Aorta (tissue), 5 donors: ENCODE measurements around the gene MBOAT7. TPM values are rescaled to one million over a fixed set of nuclear protein-coding genes. Genes with fewer than 3 reads are reported as not detected.

Source experiments
- ATAC-seq: fragments of 200-7000 bp; cut with Tn5 transposase; one replicate; pipeline ENCODE4 v1.9.1; 2022; ENCODE audit warnings: moderate library complexity; ENCODE audit not compliant: low FRiP score
- DNase-seq, 2 donors: peaks; one replicate each; pipeline ENCODE4 v3.0.0-alpha.2; 2020
- H3K27ac ChIP-seq, 2 donors: one replicate each; pipeline ENCODE4 v1.5.1; 2013; ENCODE audit warnings: low read length in 2 of 2, mild to moderate bottlenecking in 2 of 2, moderate library complexity in 2 of 2, control low read depth in 1 of 2, inconsistent platforms in 1 of 2, low read depth in 1 of 2
- H3K27me3 ChIP-seq, 2 donors: one replicate each; pipeline ENCODE4 v1.6.1; 2013; ENCODE audit warnings: control low read depth in 1 of 2, low read length in 1 of 2, mild to moderate bottlenecking in 1 of 2, moderate library complexity in 1 of 2; ENCODE audit not compliant: insufficient read depth in 2 of 2, control insufficient read depth in 1 of 2
- H3K36me3 ChIP-seq, 2 donors: one replicate each; pipeline ENCODE4 v1.6.1; 2013; ENCODE audit warnings: control low read depth in 1 of 2, low read length in 1 of 2, mild to moderate bottlenecking in 1 of 2; ENCODE audit not compliant: insufficient read depth in 2 of 2, control insufficient read depth in 1 of 2
- H3K4me1 ChIP-seq, 2 donors: one replicate each; pipeline ENCODE4 v1.6.1; 2013; ENCODE audit warnings: low read length in 2 of 2, control low read depth in 1 of 2, mild to moderate bottlenecking in 1 of 2, moderate library complexity in 1 of 2; ENCODE audit not compliant: insufficient read depth in 2 of 2, control insufficient read depth in 1 of 2
- H3K4me3 ChIP-seq, 2 donors: one replicate each; pipeline ENCODE4 v1.5.1; 2013; ENCODE audit warnings: low read length in 2 of 2, control low read depth in 1 of 2, mild to moderate bottlenecking in 1 of 2
- H3K9me3 ChIP-seq: one replicate; pipeline ENCODE4 v1.6.1; 2013; ENCODE audit warnings: mild to moderate bottlenecking, low read length; ENCODE audit not compliant: control insufficient read depth
- WGBS, 2 donors: extraction: QIAGEN DNeasy Blood & Tissue Kit; methylation state at CpG; one replicate each; pipeline ENCODE4 v1.1.7; 2013; 5-methylcytosine and 5-hydroxymethylcytosine counted together
- intact Hi-C, 2 donors: fragments of 100-400 bp; cut with DNase I; formaldehyde crosslinking; loops; one replicate each; pipeline versions ENCODE4 v1.14.2 to v1.15.0; 2022
- polyA plus RNA-seq, 2 donors: library from polyadenylated mRNA; stranded (reverse); fragments of 200-250 nt; gene quantifications; one replicate each; pipeline ENCODE4 v1.2.3, GENCODE V29; 2013
- total RNA-seq, 2 donors: library from RNA; stranded (reverse); fragmentation: NEBNext Ultra II Directional; extraction: Animal tissue kit (Norgen Biotek cat#: 25700); gene quantifications; one replicate each; pipeline ENCODE4 v1.2.1, GENCODE V29; 2021
- donor health status: healthy with polysubstance abuse.
- donor health status: Bipolar disorder and iron deficiency.
- donor health status: DM: no; HTN: no; CAD: no.
- donor health status: DM: no; HTN: no; CAD: no.
- donor health status: DM: yes; HTN: yes; CAD: no.

The MBOAT7 gene
- total and polyA plus RNA-seq, 4 donors = 11.9 to 40.7 (median 26.7) TPM

GRCh38 chr19:54165222-54165621, 24.2 kb downstream of the MBOAT7 start:
- ATAC-seq = no peak
- intact Hi-C loops = loop anchor here in 1 of 2 donors (5.0 kb wide), 1 partner anchor 37 kb away; the partner anchor contains the start of gene RPS9

GRCh38 chr19:54164369-54165068, 24.9 kb downstream of the MBOAT7 start:
- Histone ChIP-seq H3K27me3 (no peaks in the 10 kb centered on the region), H3K9me3 (no peaks in the 10 kb centered on the region), H3K4me3 (no peak overlapping the region), H3K36me3 (no peaks in the 10 kb centered on the region), H3K27ac (no peak overlapping the region), H3K4me1 (no peaks in the 10 kb centered on the region)
- intact Hi-C loops = loop anchor here in 1 of 2 donors (5.0 kb wide), 1 partner anchor 38 kb away; the partner anchor contains the start of gene RPS9
- 7 to 11% methylated on average over 35 to 37 of the region's 37 CpGs for WGBS, 2 donors
- peak in 1 of 2 donors; percentile 86 for DNase-seq
- ATAC-seq = no peak

More at GRCh38 chr19:54165222-54165621, 24.2 kb downstream of the MBOAT7 start:
- no peaks in the 10 kb centered on the region for H3K36me3 ChIP-seq
- H3K27ac ChIP-seq = no peak overlapping the region
- DNase-seq = no peak
- H3K4me1 ChIP-seq = no peaks in the 10 kb centered on the region
- no peak overlapping the region for H3K4me3 ChIP-seq
- H3K27me3 ChIP-seq = no peaks in the 10 kb centered on the region
- 91 to 92% methylated on average over 25 of the region's 25 CpGs for WGBS, 2 donors
- H3K9me3 ChIP-seq = no peaks in the 10 kb centered on the region

- H3K4me3 ChIP-seq = no peak overlapping the region
- H3K27me3 ChIP-seq = no peaks in the 10 kb centered on the region
- no peak overlapping the region for H3K27ac ChIP-seq
- intact Hi-C loops = no loop called here
- DNase-seq (no peak), ATAC-seq (no peak)
- no peaks in the 10 kb centered on the region for H3K9me3 ChIP-seq
- H3K4me1 ChIP-seq = no peaks in the 10 kb centered on the region
- 71 to 77% methylated on average over 14 of the region's 14 CpGs for WGBS, 2 donors
- H3K36me3 ChIP-seq = no peaks in the 10 kb centered on the region
Observed at GRCh38 chr19:54162884-54163283, 26.5 kb downstream of the MBOAT7 start.

GRCh38 chr19:54162241-54162805, 27.1 kb downstream of the MBOAT7 start:
- Histone ChIP-seq H3K36me3 (no peaks in the 10 kb centered on the region), H3K4me1 (no peaks in the 10 kb centered on the region), H3K9me3 (no peaks in the 10 kb centered on the region), H3K4me3 (no peak overlapping the region), H3K27me3 (no peaks in the 10 kb centered on the region), H3K27ac (no peak overlapping the region)
- intact Hi-C loops = no loop called here
- peak; percentile 89 to 91 for DNase-seq
- peak; percentile 40 for ATAC-seq
- 7 to 10% methylated on average over 28 to 35 of the region's 35 CpGs for WGBS, 2 donors

GRCh38 chr19:54160854-54161253, 28.5 kb downstream of the MBOAT7 start:
- intact Hi-C loops = no loop called here
- Histone ChIP-seq H3K36me3 (peaks cover 0 to 1% of the 10 kb centered on the region in 2 donors), H3K4me3 (no peak overlapping the region), H3K27me3 (no peaks in the 10 kb centered on the region), H3K9me3 (no peaks in the 10 kb centered on the region), H3K27ac (no peak overlapping the region), H3K4me1 (no peaks in the 10 kb centered on the region)
- 28 to 46% methylated on average over 13 of the region's 13 CpGs for WGBS, 2 donors
- no peak for ATAC-seq
- DNase-seq = no peak

- Histone ChIP-seq H3K27ac (peak overlapping the region in 1 of 2 donors; percentile 66), H3K4me1 (no peaks in the 10 kb centered on the region), H3K9me3 (no peaks in the 10 kb centered on the region), H3K36me3 (peaks cover 0 to 1% of the 10 kb centered on the region in 2 donors), H3K4me3 (peak overlapping the region; percentile 5 to 51), H3K27me3 (no peaks in the 10 kb centered on the region)
- ATAC-seq (no peak), DNase-seq (no peak)
- intact Hi-C loops = no loop called here
- 1% methylated on average over 28 of the region's 28 CpGs for WGBS, 2 donors
Observed at GRCh38 chr19:54160182-54160811, 29.1 kb downstream of the MBOAT7 start.

- ATAC-seq = peak; percentile 97
- Histone ChIP-seq H3K9me3 (no peaks in the 10 kb centered on the region), H3K27me3 (no peaks in the 10 kb centered on the region), H3K36me3 (peaks cover 1 to 4% of the 10 kb centered on the region in 2 donors), H3K4me1 (no peaks in the 10 kb centered on the region), H3K27ac (peak within 1 kb of the TSS in 1 of 2 donors; percentile 96), H3K4me3 (peak within 1 kb of the TSS; percentile 47 to 51)
- DNase-seq = peak; percentile 98 to 100
- 0% methylated on average over 71 to 72 of the region's 72 CpGs for WGBS, 2 donors
- intact Hi-C loops = loop anchor here (1.0 to 10.0 kb wide), 2 partner anchors 22 to 295 kb away; partner anchors contain the start of gene CNOT3 (in 1 of the 2)
Observed at GRCh38 chr19:54159352-54160181, 29.8 kb downstream of the MBOAT7 start, which contains the start of gene LENG1. TSS of gene LENG1 (minus strand) at chr19:54159721. CDS start at chr19:54159695, 26 bp downstream.

- Histone ChIP-seq H3K9me3 (no peaks in the 10 kb centered on the region), H3K4me1 (no peaks in the 10 kb centered on the region), H3K4me3 (peak overlapping the region; percentile 43 to 47), H3K27me3 (no peaks in the 10 kb centered on the region), H3K36me3 (peaks cover 3 to 4% of the 10 kb centered on the region in 2 donors), H3K27ac (peak overlapping the region in 1 of 2 donors; percentile 96)
- no peak for ATAC-seq
- WGBS, 2 donors = 8 to 10% methylated on average over 19 of the region's 19 CpGs
- intact Hi-C loops = loop anchor here (1.0 to 10.0 kb wide), 2 partner anchors 22 to 296 kb away; partner anchors contain the start of gene CNOT3 (in 1 of the 2)
- DNase-seq = no peak
Observed at GRCh38 chr19:54158812-54159351, 30.5 kb downstream of the MBOAT7 start.
